NAMALWA (cell line): ENCODE measurements around the gene CDR2L.
A peak's percentile ranks its signal among the peaks of the same experiment; 100 is the strongest.
"Not testable (repeated sequence)": the region's sequence is repeated elsewhere in the genome, so short reads cannot be mapped to it uniquely, and the experiment has no call there.

ENCODE experiments used
- DNase-seq: peaks from one replicate; pipeline ENCODE4 v3.0.0-alpha.2; 2015; ENCODE audit warnings: low spot score

The CDR2L gene

GRCh38 chr17:74981979-74982662 is 5.3 kb upstream of the CDR2L start:
- DNase-seq = peak; percentile 89

GRCh38 chr17:74982663-74983313 is 4.6 kb upstream of the CDR2L start:
- DNase-seq = not testable (repeated sequence)

GRCh38 chr17:74986206-74986576 is 1.2 kb upstream of the CDR2L start:
- DNase-seq = no peak

GRCh38 chr17:74987909-74988711 is 678 bp downstream of the CDR2L start:
- DNase-seq = no peak

- DNase-seq = no peak
These were observed 3.2 kb downstream of the CDR2L start for GRCh38 chr17:74990581-74991105.

GRCh38 chr17:74992223-74992622 is 4.8 kb downstream of the CDR2L start:
- no peak for DNase-seq

GRCh38 chr17:74994440-74994839 is 7.0 kb downstream of the CDR2L start:
- no peak for DNase-seq

- DNase-seq = no peak
These were observed 8.4 kb downstream of the CDR2L start for GRCh38 chr17:74995847-74996246.

GRCh38 chr17:74998783-74999182 is 11.4 kb downstream of the CDR2L start:
- no peak for DNase-seq

GRCh38 chr17:74999523-74999922 is 12.1 kb downstream of the CDR2L start:
- DNase-seq = no peak

- DNase-seq = no peak
These were observed 14.7 kb downstream of the CDR2L start for GRCh38 chr17:75001915-75002843.

- DNase-seq = no peak
These were observed 15.9 kb downstream of the CDR2L start for GRCh38 chr17:75003070-75003956.

- no peak for DNase-seq
These were observed 16.5 kb downstream of the CDR2L start for GRCh38 chr17:75003957-75004355.

GRCh38 chr17:75004371-75004770 is 16.9 kb downstream of the CDR2L start:
- DNase-seq = no peak

GRCh38 chr17:75005291-75005690 is 17.9 kb downstream of the CDR2L start:
- no peak for DNase-seq

GRCh38 chr17:75006084-75006483 is 18.7 kb downstream of the CDR2L start:
- DNase-seq = not testable (repeated sequence)

- no peak for DNase-seq
These were observed 19.2 kb downstream of the CDR2L start for GRCh38 chr17:75006653-75007052.

GRCh38 chr17:75008373-75008772 is 20.9 kb downstream of the CDR2L start:
- no peak for DNase-seq

- no peak for DNase-seq
These were observed 21.8 kb downstream of the CDR2L start for GRCh38 chr17:75009139-75009724.

GRCh38 chr17:75010683-75011400 is 23.4 kb downstream of the CDR2L start:
- DNase-seq = peak; percentile 66
